GM06990 (cell line): ENCODE results near the gene OR2B2.

Source experiments
- DNase-seq: peaks from one replicate; pipeline ENCODE4 v3.0.0-alpha.2; 2011; ENCODE audit not compliant: insufficient read length; ENCODE audit errors: extremely low read depth
- H3K27me3 ChIP-seq: replicated peaks from 2 replicates; pipeline ENCODE4 v1.6.0; 2011; ENCODE audit warnings: low read length; ENCODE audit not compliant: control insufficient read depth, insufficient read depth
- H3K36me3 ChIP-seq: 2 replicates; pipeline ENCODE4 v1.5.1; 2011; ENCODE audit warnings: low read length; ENCODE audit not compliant: control insufficient read depth, insufficient read depth
- H3K4me3 ChIP-seq: replicated peaks from 2 replicates; pipeline ENCODE4 v1.5.1; 2011; ENCODE audit warnings: low read depth, mild to moderate bottlenecking, control low read depth, low read length
- TF ChIP-seq, protein P1 (sequence below): IDR thresholded peaks from 2 replicates; pipeline ENCODE4 v1.5.1; 2011; ENCODE audit warnings: low read length, control low read depth, mild to moderate bottlenecking, inconsistent platforms; ENCODE audit not compliant: insufficient read depth, poor library complexity, severe bottlenecking

OR2B2 gene

DNA sequence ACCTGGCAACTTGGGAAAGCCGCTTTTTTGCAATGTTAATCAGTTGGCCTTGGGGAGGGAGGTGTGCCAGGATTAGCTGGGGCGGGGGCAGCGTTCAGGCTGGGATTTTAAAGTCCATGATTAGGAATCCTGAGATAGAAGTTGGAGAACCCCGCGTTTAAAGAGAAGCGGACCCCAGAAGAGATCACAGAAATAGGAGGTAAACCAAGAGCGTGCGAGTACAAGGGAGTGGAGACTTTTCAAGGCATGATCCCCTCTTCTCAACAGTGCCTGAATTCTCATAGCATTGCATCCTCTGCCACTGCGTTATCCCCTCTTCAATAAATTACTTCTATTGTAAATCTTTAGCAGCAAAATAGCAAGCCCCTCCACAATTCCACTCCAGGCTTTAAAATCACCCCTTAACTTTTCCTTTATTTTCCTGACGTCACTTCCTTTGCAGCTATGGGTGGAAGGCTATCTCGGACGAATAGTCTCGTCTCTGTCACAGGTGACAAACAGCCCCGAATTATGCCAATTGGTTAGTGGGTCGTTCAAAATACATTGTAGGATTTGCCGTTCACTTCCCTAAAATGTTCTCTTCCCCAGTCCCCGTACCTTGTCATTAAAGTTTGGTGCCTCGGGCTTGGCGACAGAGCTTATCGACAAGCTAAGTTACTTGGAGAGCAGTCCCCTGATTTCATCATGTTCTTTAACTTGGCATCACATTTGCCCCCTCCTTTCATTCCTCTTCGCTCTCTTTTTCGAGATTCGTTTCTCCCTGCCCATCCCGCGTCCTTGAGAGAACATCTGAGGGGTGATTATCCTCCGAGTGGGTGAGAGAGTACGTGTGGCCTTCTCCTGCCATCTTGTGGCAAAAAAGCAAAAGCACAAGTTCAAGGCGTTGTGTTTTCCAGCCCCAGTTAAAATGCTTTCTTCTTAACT, 17.1 kb downstream of the OR2B2 start:
- TF ChIP-seq, protein P1, sequence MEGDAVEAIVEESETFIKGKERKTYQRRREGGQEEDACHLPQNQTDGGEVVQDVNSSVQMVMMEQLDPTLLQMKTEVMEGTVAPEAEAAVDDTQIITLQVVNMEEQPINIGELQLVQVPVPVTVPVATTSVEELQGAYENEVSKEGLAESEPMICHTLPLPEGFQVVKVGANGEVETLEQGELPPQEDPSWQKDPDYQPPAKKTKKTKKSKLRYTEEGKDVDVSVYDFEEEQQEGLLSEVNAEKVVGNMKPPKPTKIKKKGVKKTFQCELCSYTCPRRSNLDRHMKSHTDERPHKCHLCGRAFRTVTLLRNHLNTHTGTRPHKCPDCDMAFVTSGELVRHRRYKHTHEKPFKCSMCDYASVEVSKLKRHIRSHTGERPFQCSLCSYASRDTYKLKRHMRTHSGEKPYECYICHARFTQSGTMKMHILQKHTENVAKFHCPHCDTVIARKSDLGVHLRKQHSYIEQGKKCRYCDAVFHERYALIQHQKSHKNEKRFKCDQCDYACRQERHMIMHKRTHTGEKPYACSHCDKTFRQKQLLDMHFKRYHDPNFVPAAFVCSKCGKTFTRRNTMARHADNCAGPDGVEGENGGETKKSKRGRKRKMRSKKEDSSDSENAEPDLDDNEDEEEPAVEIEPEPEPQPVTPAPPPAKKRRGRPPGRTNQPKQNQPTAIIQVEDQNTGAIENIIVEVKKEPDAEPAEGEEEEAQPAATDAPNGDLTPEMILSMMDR, result peak; percentile 74

GRCh38 chr6:27893836-27894807, 18.1 kb downstream of the OR2B2 start:
- H3K36me3 ChIP-seq, result no peaks in the 10 kb centered on the region
- H3K27me3 ChIP-seq, result no peaks in the 10 kb centered on the region
- TF ChIP-seq, protein P1, result no peak
- peak overlapping the region; percentile 76 for H3K4me3 ChIP-seq
- DNase-seq, result peak; percentile 81

More for the DNA sequence above, 17.1 kb downstream of the OR2B2 start:
- Histone ChIP-seq H3K36me3 (no peaks in the 10 kb centered on the region), H3K27me3 (no peaks in the 10 kb centered on the region), H3K4me3 (peak overlapping the region; percentile 76)
- DNase-seq, result peak; percentile 61

GRCh38 chr6:27893059-27893835, 18.9 kb downstream of the OR2B2 start:
- TF ChIP-seq, protein P1, result no peak
- peak overlapping the region; percentile 76 for H3K4me3 ChIP-seq

GRCh38 chr6:27892649-27893058, 19.5 kb downstream of the OR2B2 start:
- Histone ChIP-seq H3K27me3 (no peaks in the 10 kb centered on the region), H3K4me3 (peak overlapping the region; percentile 75), H3K36me3 (no peaks in the 10 kb centered on the region)
- TF ChIP-seq, protein P1, result no peak
- peak; percentile 95 for DNase-seq

More at GRCh38 chr6:27893059-27893835, 18.9 kb downstream of the OR2B2 start:
- Histone ChIP-seq H3K27me3 (no peaks in the 10 kb centered on the region), H3K36me3 (no peaks in the 10 kb centered on the region)
- no peak for DNase-seq

DNA sequence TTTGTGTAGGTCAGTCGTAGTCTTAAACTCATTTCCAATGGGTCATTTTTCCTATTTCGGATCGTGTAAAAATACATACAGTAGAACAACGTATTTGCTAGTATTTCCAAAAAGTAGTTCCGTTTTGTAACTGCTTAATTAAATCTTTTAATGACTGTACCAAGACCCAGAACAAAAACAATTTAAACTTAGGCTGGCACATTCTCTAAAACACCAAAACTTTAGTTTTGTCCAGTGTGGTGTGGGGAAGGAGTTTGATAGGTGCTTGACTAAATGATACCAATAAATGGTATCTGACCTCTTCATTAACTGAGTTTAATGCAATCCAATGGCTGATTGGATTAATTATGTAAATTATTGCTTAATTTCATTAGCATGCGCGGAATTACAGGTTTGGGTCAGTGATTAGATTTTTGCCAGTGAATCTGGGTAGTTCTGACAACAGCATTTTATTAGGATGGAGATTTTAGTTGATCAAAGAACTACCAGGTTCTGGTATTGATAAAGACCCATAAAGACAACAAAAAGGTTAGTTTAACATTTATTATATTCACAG, 20.8 kb downstream of the OR2B2 start:
- H3K36me3 ChIP-seq, result no peaks in the 10 kb centered on the region
- no peaks in the 10 kb centered on the region for H3K27me3 ChIP-seq
- peak overlapping the region; percentile 75 for H3K4me3 ChIP-seq
- TF ChIP-seq, protein P1, result no peak
- DNase-seq, result no peak
